Measurements from ENCODE around the gene PTPRT. TPM values are rescaled to one million over a fixed set of nuclear protein-coding genes. Genes with fewer than 3 reads are reported as not detected.

PTPRT gene
- total RNA-seq, 1 donor from 2014 or later, result not detected

DNA sequence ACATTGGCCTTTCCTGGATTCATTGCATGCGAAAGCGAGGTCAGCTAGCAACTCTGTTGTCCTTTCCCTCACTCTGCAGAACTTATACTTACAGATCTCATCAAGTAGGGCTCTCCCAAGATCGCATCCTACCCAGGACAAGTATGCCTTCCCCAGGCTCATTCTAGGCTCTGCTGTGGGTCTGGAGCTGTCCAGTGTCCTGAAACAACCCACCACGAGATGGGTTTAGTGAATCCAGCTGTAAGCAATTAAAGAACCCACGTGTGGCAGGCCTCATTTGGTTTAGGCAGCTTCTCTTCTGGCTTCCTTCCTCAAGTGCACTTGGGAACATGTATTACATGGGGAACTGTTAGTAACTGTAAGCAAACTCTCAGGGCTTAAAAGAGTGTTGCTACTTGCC lies 1165.1 kb downstream of the PTPRT start:
- H3K9me3 Mint-ChIP-seq (ENCODE audit: unreplicated experiment), result peaks cover 21% of the 10 kb centered on the region
- H3K27me3 Mint-ChIP-seq (ENCODE audit: unreplicated experiment), result no peaks in the 10 kb centered on the region
- no peaks in the 10 kb centered on the region for H3K4me1 Mint-ChIP-seq (ENCODE audit: unreplicated experiment)
- TF ChIP-seq, protein P1, sequence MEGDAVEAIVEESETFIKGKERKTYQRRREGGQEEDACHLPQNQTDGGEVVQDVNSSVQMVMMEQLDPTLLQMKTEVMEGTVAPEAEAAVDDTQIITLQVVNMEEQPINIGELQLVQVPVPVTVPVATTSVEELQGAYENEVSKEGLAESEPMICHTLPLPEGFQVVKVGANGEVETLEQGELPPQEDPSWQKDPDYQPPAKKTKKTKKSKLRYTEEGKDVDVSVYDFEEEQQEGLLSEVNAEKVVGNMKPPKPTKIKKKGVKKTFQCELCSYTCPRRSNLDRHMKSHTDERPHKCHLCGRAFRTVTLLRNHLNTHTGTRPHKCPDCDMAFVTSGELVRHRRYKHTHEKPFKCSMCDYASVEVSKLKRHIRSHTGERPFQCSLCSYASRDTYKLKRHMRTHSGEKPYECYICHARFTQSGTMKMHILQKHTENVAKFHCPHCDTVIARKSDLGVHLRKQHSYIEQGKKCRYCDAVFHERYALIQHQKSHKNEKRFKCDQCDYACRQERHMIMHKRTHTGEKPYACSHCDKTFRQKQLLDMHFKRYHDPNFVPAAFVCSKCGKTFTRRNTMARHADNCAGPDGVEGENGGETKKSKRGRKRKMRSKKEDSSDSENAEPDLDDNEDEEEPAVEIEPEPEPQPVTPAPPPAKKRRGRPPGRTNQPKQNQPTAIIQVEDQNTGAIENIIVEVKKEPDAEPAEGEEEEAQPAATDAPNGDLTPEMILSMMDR (IDR thresholded peaks at IDR 0.05), result no peak
- no peak overlapping the region for H3K27ac Mint-ChIP-seq (ENCODE audit: unreplicated experiment)
- H3K4me3 Mint-ChIP-seq (ENCODE audit: unreplicated experiment), result no peak overlapping the region
- H3K36me3 Mint-ChIP-seq (ENCODE audit: unreplicated experiment), result no peaks in the 10 kb centered on the region
- DNase-seq (ENCODE audit: extremely low spot score, unreplicated experiment), result no peak
